HG02981 (cell line): ENCODE results near the gene ALKBH1.

Experiments
- ATAC-seq: cut with Tn5 transposase; IDR thresholded peaks from one replicate; pipeline ENCODE4 v1.9.1; 2021; ENCODE audit warnings: mild to moderate bottlenecking, moderate library complexity; ENCODE audit not compliant: unreplicated experiment

The ALKBH1 gene

DNA sequence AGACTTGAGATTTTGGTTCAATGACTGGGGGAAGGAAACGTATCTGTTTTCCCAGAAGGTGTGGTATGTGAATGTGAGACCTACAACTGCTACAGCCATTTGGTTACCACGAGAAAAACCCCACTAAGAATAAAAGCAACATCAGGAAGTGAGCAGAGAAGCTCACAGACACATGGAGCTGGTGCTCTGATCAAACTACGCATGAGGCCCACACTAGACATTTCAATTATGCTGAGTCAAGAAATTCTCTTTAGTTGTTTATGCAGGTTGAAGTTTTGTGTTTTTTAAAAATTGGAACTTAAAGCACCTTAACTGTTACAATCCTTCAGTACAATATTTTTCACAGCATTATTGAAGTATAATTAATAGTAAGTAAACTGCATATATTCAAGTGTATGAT lies 82.5 kb downstream of the ALKBH1 start:
- no peak for ATAC-seq

GRCh38 chr14:77623201-77623600 lies 84.6 kb downstream of the ALKBH1 start:
- ATAC-seq, result no peak
